H1 (cell line): ENCODE measurements around the gene SPAG5. TPM values are rescaled to one million over a fixed set of nuclear protein-coding genes. Genes with fewer than 3 reads are reported as not detected.

Experiments used
- CTCF ChIA-PET: fragments of 300-600 bp; sonication (Branson Sonifier 250); formaldehyde crosslinking; loops from one replicate; lab custom pipeline; 2021; ENCODE audit not compliant: partially characterized antibody; lab: Charles Lee
- POLR2A ChIA-PET: fragments of 300-600 bp; sonication (Branson Sonifier 250); formaldehyde crosslinking; loops from one replicate; lab custom pipeline; 2021; ENCODE audit warnings: inconsistent platforms; ENCODE audit not compliant: partially characterized antibody; lab: Charles Lee
- DNase-seq, 2 experiments: peaks; one replicate each; pipeline versions ENCODE4 v3.0.0 to v3.0.0-alpha.2; 2010 to 2022; ENCODE audit warnings: low spot score in 2 of 2, low read depth in 1 of 2, mixed read lengths in 1 of 2
- FAIRE-seq: peaks from 2 replicates; lab custom pipeline; 2011; peaks lifted over from hg19 to GRCh38; lab: Jason Lieb, UNC
- H2AFZ ChIP-seq: 2 replicates; pipeline ENCODE4 v1.8.1; 2012; ENCODE audit warnings: low read length, inconsistent platforms
- H2AK5ac ChIP-seq: 2 replicates; pipeline ENCODE4 v1.6.1; 2013; ENCODE audit warnings: low read depth, low read length
- H2BK120ac ChIP-seq: replicated peaks from 2 replicates; pipeline ENCODE3; 2013; ENCODE audit warnings: low read depth, low read length, inconsistent platforms
- H2BK12ac ChIP-seq: 2 replicates; pipeline ENCODE4 v1.6.1; 2013; ENCODE audit warnings: low read depth, low read length
- H2BK15ac ChIP-seq: 2 replicates; pipeline ENCODE4 v1.6.1; 2013; ENCODE audit warnings: low read length
- H2BK20ac ChIP-seq: 2 replicates; pipeline ENCODE4 v1.6.1; 2013; ENCODE audit warnings: low read length
- H2BK5ac ChIP-seq: 2 replicates; pipeline ENCODE4 v1.6.1; 2013; ENCODE audit warnings: low read depth, low read length
- H3K14ac ChIP-seq: 2 replicates; pipeline ENCODE4 v1.6.1; 2013; ENCODE audit warnings: inconsistent platforms; ENCODE audit not compliant: insufficient read length
- H3K18ac ChIP-seq: 2 replicates; pipeline ENCODE4 v1.6.1; 2013; ENCODE audit warnings: low read length; ENCODE audit errors: extremely low read depth
- H3K23ac ChIP-seq: 2 replicates; pipeline ENCODE4 v1.6.1; 2013; ENCODE audit warnings: inconsistent platforms; ENCODE audit not compliant: insufficient read length
- H3K23me2 ChIP-seq: 2 replicates; pipeline ENCODE4 v1.6.1; 2013; ENCODE audit warnings: low read depth, low read length
- H3K27ac ChIP-seq: 2 replicates; pipeline ENCODE4 v1.6.1; 2011; ENCODE audit warnings: low read depth, low read length, inconsistent platforms
- H3K27me3 ChIP-seq, 4 experiments: replicated peaks in 1 of 4; 1 replicate in 1 of 4; 2 replicates in 3 of 4; pipeline versions ENCODE4 v1.6.1 to v1.8.1; 2011 to 2013; ENCODE audit warnings: low read length in 3 of 4, mild to moderate bottlenecking in 3 of 4, inconsistent platforms in 2 of 4, mixed read lengths in 2 of 4, moderate library complexity in 1 of 4; ENCODE audit not compliant: control insufficient read depth in 3 of 4, insufficient read depth in 3 of 4; ENCODE audit errors: extremely low read depth in 1 of 4
- H3K36me3 ChIP-seq, 4 experiments: 2 replicates each; pipeline versions ENCODE4 v1.6.1 to v1.8.1; 2011 to 2013; ENCODE audit warnings: mild to moderate bottlenecking in 4 of 4, low read length in 3 of 4, moderate library complexity in 2 of 4, control low read depth in 1 of 4, inconsistent platforms in 1 of 4; ENCODE audit not compliant: insufficient read depth in 4 of 4, control insufficient read depth in 2 of 4
- H3K4ac ChIP-seq: replicated peaks from 2 replicates; pipeline ENCODE3; 2013; ENCODE audit warnings: low read length, low read depth, mixed read lengths, inconsistent platforms; ENCODE audit not compliant: insufficient read length
- H3K4me1 ChIP-seq, 4 experiments: replicated peaks in 1 of 4; 1 replicate in 1 of 4; 2 replicates in 3 of 4; pipeline versions ENCODE4 v1.6.1 to v1.8.1; 2011 to 2013; ENCODE audit warnings: low read length in 3 of 4, inconsistent platforms in 2 of 4, mixed read lengths in 1 of 4; ENCODE audit not compliant: insufficient read depth in 4 of 4, control insufficient read depth in 3 of 4
- H3K4me2 ChIP-seq, 2 experiments: 2 replicates each; pipeline versions ENCODE4 v1.6.1 to v1.8.1; 2011 to 2013; ENCODE audit warnings: low read depth in 2 of 2, low read length in 2 of 2, control low read depth in 1 of 2, inconsistent platforms in 1 of 2, mild to moderate bottlenecking in 1 of 2; ENCODE audit not compliant: insufficient read depth in 1 of 2
- H3K4me3 ChIP-seq, 4 experiments: fragments of 200-600, 300-600 bp in 1 of 4; sonication (generic), shearing (Covaris generic), sonication (Bioruptor Twin) in 1 of 4; 2 replicates each; pipeline versions ENCODE4 v1.5.1 to v1.8.1; 2011 to 2016; ENCODE audit warnings: low read length in 4 of 4, low read depth in 3 of 4, control low read depth in 2 of 4, inconsistent platforms in 2 of 4, mild to moderate bottlenecking in 2 of 4, mixed read lengths in 1 of 4, moderate library complexity in 1 of 4; ENCODE audit not compliant: insufficient read depth in 2 of 4; ENCODE audit errors: extremely low read depth in 1 of 4
- H3K56ac ChIP-seq: replicated peaks from 2 replicates; pipeline ENCODE3; 2013; ENCODE audit warnings: low read depth, mild to moderate bottlenecking, mixed read lengths, low read length, inconsistent platforms; ENCODE audit not compliant: insufficient read length
- H3K79me1 ChIP-seq: 2 replicates; pipeline ENCODE4 v1.6.1; 2013; ENCODE audit warnings: low read depth, low read length, control low read depth
- H3K79me2 ChIP-seq, 2 experiments: 2 replicates each; pipeline versions ENCODE4 v1.6.1 to v1.8.1; 2012 to 2013; ENCODE audit warnings: low read length in 2 of 2, mild to moderate bottlenecking in 2 of 2, inconsistent platforms in 1 of 2; ENCODE audit not compliant: insufficient read depth in 2 of 2, control insufficient read depth in 1 of 2
- H3K9ac ChIP-seq, 4 experiments: replicated peaks in 1 of 4; 1 replicate in 1 of 4; 2 replicates in 3 of 4; pipeline versions ENCODE4 v1.6.1 to v1.8.1; 2011 to 2013; ENCODE audit warnings: low read depth in 3 of 4, low read length in 3 of 4, control low read depth in 2 of 4, mild to moderate bottlenecking in 2 of 4, moderate library complexity in 2 of 4, inconsistent platforms in 1 of 4; ENCODE audit errors: extremely low read depth in 1 of 4
- H3K9me3 ChIP-seq, 2 experiments: 2 replicates each; pipeline versions ENCODE4 v1.6.1 to v1.8.1; 2012 to 2013; ENCODE audit warnings: mild to moderate bottlenecking in 2 of 2, moderate library complexity in 2 of 2, control low read depth in 1 of 2, inconsistent platforms in 1 of 2, low read depth in 1 of 2, low read length in 1 of 2, mixed read lengths in 1 of 2; ENCODE audit not compliant: insufficient read depth in 2 of 2
- H4K20me1 ChIP-seq, 2 experiments: replicated peaks in 1 of 2; 2 replicates each; pipeline versions ENCODE3 to v1.8.1; 2011 to 2013; ENCODE audit warnings: inconsistent platforms in 2 of 2, low read length in 2 of 2, mild to moderate bottlenecking in 1 of 2; ENCODE audit not compliant: insufficient read depth in 2 of 2, control insufficient read depth in 1 of 2
- H4K5ac ChIP-seq: 2 replicates; pipeline ENCODE4 v1.6.1; 2013; ENCODE audit warnings: low read length, low read depth, mixed read lengths, inconsistent platforms; ENCODE audit not compliant: insufficient read length
- H4K8ac ChIP-seq: 2 replicates; pipeline ENCODE4 v1.8.0; 2013; ENCODE audit warnings: mild to moderate bottlenecking, moderate library complexity, low read length, inconsistent platforms; ENCODE audit not compliant: insufficient read depth; ENCODE audit errors: extremely low read depth
- H4K91ac ChIP-seq: replicated peaks from 2 replicates; pipeline ENCODE3; 2013; ENCODE audit warnings: low read length, mixed read lengths, inconsistent platforms; ENCODE audit not compliant: insufficient read length
- BCL11A ChIP-seq, 2 experiments: IDR thresholded peaks; one replicate each; pipeline ENCODE4 v1.6.1; 2011; ENCODE audit warnings: low read depth in 2 of 2, low read length in 2 of 2, mild to moderate bottlenecking in 2 of 2
- CBX8 ChIP-seq: fragments of 300-800, 300-1000 bp; sonication (generic); IDR thresholded peaks from 2 replicates; pipeline ENCODE4 v1.7.1; 2016; ENCODE audit warnings: low read depth, low read length, borderline replicate concordance
- CTCF ChIP-seq, 3 experiments: IDR thresholded peaks; 1 replicate in 2 of 3; 2 replicates in 1 of 3; pipeline versions ENCODE4 v1.5.1 to v1.6.1; 2011; ENCODE audit warnings: low read length in 3 of 3, mild to moderate bottlenecking in 3 of 3, inconsistent platforms in 2 of 3, low read depth in 1 of 3, moderate library complexity in 1 of 3; ENCODE audit not compliant: insufficient read depth in 1 of 3; ENCODE audit errors: control extremely low read depth in 1 of 3
- RAD21 ChIP-seq, 2 experiments: IDR thresholded peaks in 1 of 2; conservative IDR thresholded peaks in 1 of 2; 2 replicates each; pipeline ENCODE4 v1.6.1; 2011; ENCODE audit warnings: low read depth in 2 of 2, low read length in 2 of 2, improper control_type of control experiment in 1 of 2, inconsistent platforms in 1 of 2, mild to moderate bottlenecking in 1 of 2, moderate library complexity in 1 of 2
- RNF2 ChIP-seq: fragments of 200-900, 300-1000 bp; sonication (generic); IDR thresholded peaks from 2 replicates; pipeline ENCODE4 v1.7.1; 2016; ENCODE audit warnings: borderline replicate concordance, low read depth, mild to moderate bottlenecking, antibody characterized with exemption, low read length; ENCODE audit not compliant: poor library complexity, severe bottlenecking; ENCODE audit errors: missing control alignments
- WGBS, 2 experiments: shearing (Covaris generic) in 1 of 2; methylation state at CpG; one replicate each; pipeline versions ENCODE4 v1.1.6 to v1.1.7; 2013 to 2015; ENCODE audit warnings: low lambda C conversion rate in 2 of 2, mixed read lengths in 2 of 2, inconsistent platforms in 1 of 2, low coverage in 1 of 2, missing lambda C conversion rate in 1 of 2; ENCODE audit not compliant: insufficient replicate concordance in 2 of 2, insufficient coverage in 1 of 2, insufficient read length in 1 of 2; ENCODE audit errors: extremely low coverage in 1 of 2, missing lambda C conversion rate in 1 of 2; 5-methylcytosine and 5-hydroxymethylcytosine counted together
- polyA plus RNA-seq, 7 experiments: library from polyadenylated mRNA; depleted of rRNA in 3 of 7; stranded (reverse) in 5 of 7; unstranded in 2 of 7; fragments of >200 nt in 5 of 7; fragments of 200-250 nt in 2 of 7; gene quantifications; 1 replicate in 5 of 7; 2 replicates in 1 of 7; 4 replicates in 1 of 7; pipeline versions ENCODE4 v1.2.1 to v1.2.3, GENCODE V29; 2011 to 2013; ENCODE audit warnings: missing spikeins in 2 of 7, mixed read lengths in 2 of 7
- total RNA-seq: library from RNA; stranded (reverse); fragmentation: NEBNext Ultra II Directional; extraction: Animal tissue kit (Norgen Biotek cat#: 25700); gene quantifications from 2 replicates; pipeline ENCODE4 v1.2.1, GENCODE V29; 2021

SPAG5 gene
- total and polyA plus RNA-seq, 2 of the 8 experiments (the other 6 are each of a cell fraction or from before 2014, with no cell fraction given), result 57.1 to 129 TPM

GRCh38 chr17:28612936-28613872, 14.4 kb upstream of the SPAG5 start:
- Histone ChIP-seq H3K4me3 (no peak overlapping the region), H3K23ac (no peak overlapping the region), H3K79me2 (no peaks in the 10 kb centered on the region), H3K36me3 (peaks cover 37 to 70% (median 59%) of the 10 kb centered on the region in 4 experiments), H4K91ac (no peak overlapping the region), H3K4ac (no peak overlapping the region), H2BK20ac (no peak overlapping the region), H2BK5ac (no peak overlapping the region), H3K56ac (no peak overlapping the region), H2BK12ac (no peak overlapping the region), H3K79me1 (no peaks in the 10 kb centered on the region), H3K14ac (no peak overlapping the region), H3K18ac (no peak overlapping the region), H4K20me1 (peaks cover 2% of the 10 kb centered on the region in 2 experiments), H3K4me1 (no peaks in the 10 kb centered on the region), H3K9ac (no peak overlapping the region), H4K5ac (no peak overlapping the region), H3K9me3 (no peaks in the 10 kb centered on the region), H2BK120ac (no peak overlapping the region), H2BK15ac (no peak overlapping the region), H2AK5ac (no peak overlapping the region), H3K27ac (no peak overlapping the region), H3K4me2 (no peak overlapping the region), H3K27me3 (no peaks in the 10 kb centered on the region), H3K23me2 (no peaks in the 10 kb centered on the region), H4K8ac (no peak overlapping the region), H2AFZ (no peak overlapping the region)
- FAIRE-seq, result no peak
- ChIA-PET POLR2A (interaction anchor here (0.6 to 14.8 kb wide), 20 partner anchors 8 to 93 kb away, joined by 3 to 163 read pairs (median 5); partner anchors contain the start of genes ALDOC, PIGS, SDF2 and SPAG5), CTCF (interaction anchor here (0.6 to 6.0 kb wide), 28 partner anchors 9 to 164 kb away, joined by 3 to 45 read pairs (median 4); partner anchors contain the start of genes PIGS and SPAG5)
- whole genome bisulfite sequencing, 2 experiments, result 91% methylated on average over 6 of the region's 6 CpGs; no CpG with 5 or more reads in 1 of the 2 experiments
- peak in 1 of 2 experiments; percentile 71 for DNase-seq
- TF ChIP-seq RNF2 (no peak), CBX8 (no peak), RAD21 (IDR thresholded peaks at IDR 0.05 in 1 of 2, conservative IDR thresholded peaks at IDR 0.05 in 1 of 2; ENCODE audit: low read depth in 2 of 2, low read length in 2 of 2) (peak; percentile 53 to 65), CTCF (IDR thresholded peaks at IDR 0.05; ENCODE audit: control extremely low read depth in 1 of 3, insufficient read depth in 1 of 3, low read depth in 1 of 3, low read length in 3 of 3) (peak; percentile 60 to 77 (median 64)), BCL11A (IDR thresholded peaks at IDR 0.05; ENCODE audit: low read depth in 2 of 2, low read length in 2 of 2) (no peak)
